Testis (tissue), 3 donors: ENCODE data around the gene PCBP3. TPM values are rescaled to one million over a fixed set of nuclear protein-coding genes. Genes with fewer than 3 reads are reported as not detected.

Experiments
- DNase-seq: peaks from one replicate; pipeline ENCODE4 v3.0.0-alpha.2; 2019
- H3K27ac ChIP-seq, 2 donors: fragments of 200-600 bp; sonication (generic); one replicate each; pipeline ENCODE4 v1.5.1; 2019
- H3K27me3 ChIP-seq: fragments of 200-600 bp; sonication (generic); one replicate; pipeline ENCODE4 v1.5.1; 2019
- H3K36me3 ChIP-seq: fragments of 200-600 bp; sonication (generic); one replicate; pipeline ENCODE4 v1.5.1; 2017; ENCODE audit warnings: low read depth; ENCODE audit errors: missing control alignments
- H3K4me1 ChIP-seq: fragments of 200-600 bp; sonication (generic); one replicate; pipeline ENCODE4 v1.5.1; 2019
- H3K4me3 ChIP-seq, 2 donors: fragments of 200-600 bp; sonication (generic); one replicate each; pipeline ENCODE4 v1.5.1; 2017 to 2019
- H3K9me3 ChIP-seq: fragments of 200-600 bp; sonication (generic); one replicate; pipeline ENCODE4 v1.5.1; 2017
- POLR2A ChIP-seq: fragments of 450-650 bp; IDR thresholded peaks from one replicate; pipeline ENCODE4 v1.6.1; 2017; ENCODE audit warnings: antibody characterized with exemption, mild to moderate bottlenecking, moderate library complexity
- WGBS, 2 donors: methylation state at CpG; one replicate each; pipeline ENCODE4 v1.1.5; 2018; 5-methylcytosine and 5-hydroxymethylcytosine counted together
- intact Hi-C: fragments of 100-400 bp; cut with DNase I; formaldehyde crosslinking; loops from one replicate; pipeline ENCODE4 v1.15.1; 2023; ENCODE audit warnings: low total_unique reads
- polyA plus RNA-seq: library from polyadenylated mRNA; stranded (reverse); fragments of 350-450 nt; fragmentation: Illumina TruSeq; extraction: RNeasy Lipid Tissue Mini Kit (QIAGEN cat#74804); gene quantifications from one replicate; pipeline ENCODE4 v1.2.3, GENCODE V29; 2014; ENCODE audit warnings: low read depth, low replicate concordance; ENCODE audit not compliant: insufficient read depth
- total RNA-seq, 2 donors: library from RNA; depleted of rRNA; stranded (reverse); fragments of >200 nt; gene quantifications; one replicate each; pipeline ENCODE4 v1.2.3, GENCODE V29; 2016
- TF ChIP-seq, protein P1 (sequence below), 3 experiments: fragments of 450-650 bp in 2 of 3; fragments of 200-600 bp in 1 of 3; sonication (generic) in 1 of 3; IDR thresholded peaks; one replicate each; pipeline ENCODE4 v1.5.1; 2016 to 2019; ENCODE audit warnings: antibody characterized with exemption in 3 of 3, mild to moderate bottlenecking in 2 of 3, moderate library complexity in 1 of 3

PCBP3 gene
- total and polyA plus RNA-seq, 3 donors from 2014 or later: 35.7 to 58.3 (median 38.0) TPM

GRCh38 chr21:45837936-45838335 is 194.4 kb downstream of the PCBP3 start:
- intact Hi-C loops: no loop called here
- no peak overlapping the region for H3K4me3 ChIP-seq
- no peak for DNase-seq
- H3K27me3 ChIP-seq: no peaks in the 10 kb centered on the region
- no peaks in the 10 kb centered on the region for H3K9me3 ChIP-seq
- WGBS, 2 donors: 86 to 93% methylated on average over 4 of the region's 4 CpGs
- no peak for TF ChIP-seq POLR2A
- no peaks in the 10 kb centered on the region for H3K36me3 ChIP-seq
- no peak overlapping the region for H3K27ac ChIP-seq
- no peaks in the 10 kb centered on the region for H3K4me1 ChIP-seq

DNA sequence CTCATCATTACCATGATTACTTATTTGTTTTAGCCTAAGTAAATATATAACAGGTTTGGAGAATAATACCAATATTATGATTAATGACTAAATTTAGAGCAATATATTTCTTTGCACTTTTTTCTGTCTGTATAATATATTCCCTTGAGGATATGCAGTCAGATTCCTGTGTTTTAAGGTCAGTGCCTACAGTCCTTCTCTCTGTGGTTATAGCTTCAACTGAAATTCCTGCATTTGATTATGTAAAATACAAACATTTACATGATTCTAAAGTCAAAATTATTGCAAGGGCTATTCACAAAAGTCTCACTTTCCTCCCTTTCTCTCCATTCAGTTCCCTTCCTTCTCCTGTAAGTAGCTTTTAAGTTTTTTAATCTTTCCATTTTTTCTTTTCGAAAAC is 195.1 kb downstream of the PCBP3 start:
- Histone ChIP-seq H3K9me3 (no peaks in the 10 kb centered on the region), H3K36me3 (no peaks in the 10 kb centered on the region), H3K27ac (no peak overlapping the region), H3K4me3 (no peak overlapping the region), H3K27me3 (no peaks in the 10 kb centered on the region), H3K4me1 (no peaks in the 10 kb centered on the region)
- no peak for DNase-seq
- no peak for TF ChIP-seq POLR2A
- TF ChIP-seq, protein P1, sequence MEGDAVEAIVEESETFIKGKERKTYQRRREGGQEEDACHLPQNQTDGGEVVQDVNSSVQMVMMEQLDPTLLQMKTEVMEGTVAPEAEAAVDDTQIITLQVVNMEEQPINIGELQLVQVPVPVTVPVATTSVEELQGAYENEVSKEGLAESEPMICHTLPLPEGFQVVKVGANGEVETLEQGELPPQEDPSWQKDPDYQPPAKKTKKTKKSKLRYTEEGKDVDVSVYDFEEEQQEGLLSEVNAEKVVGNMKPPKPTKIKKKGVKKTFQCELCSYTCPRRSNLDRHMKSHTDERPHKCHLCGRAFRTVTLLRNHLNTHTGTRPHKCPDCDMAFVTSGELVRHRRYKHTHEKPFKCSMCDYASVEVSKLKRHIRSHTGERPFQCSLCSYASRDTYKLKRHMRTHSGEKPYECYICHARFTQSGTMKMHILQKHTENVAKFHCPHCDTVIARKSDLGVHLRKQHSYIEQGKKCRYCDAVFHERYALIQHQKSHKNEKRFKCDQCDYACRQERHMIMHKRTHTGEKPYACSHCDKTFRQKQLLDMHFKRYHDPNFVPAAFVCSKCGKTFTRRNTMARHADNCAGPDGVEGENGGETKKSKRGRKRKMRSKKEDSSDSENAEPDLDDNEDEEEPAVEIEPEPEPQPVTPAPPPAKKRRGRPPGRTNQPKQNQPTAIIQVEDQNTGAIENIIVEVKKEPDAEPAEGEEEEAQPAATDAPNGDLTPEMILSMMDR (IDR thresholded peaks at IDR 0.05): no peak
- intact Hi-C loops: no loop called here
- 90 to 93% methylated on average over 1 of the region's 1 CpG for WGBS, 2 donors

GRCh38 chr21:45839274-45839673 is 195.7 kb downstream of the PCBP3 start:
- no peaks in the 10 kb centered on the region for H3K27me3 ChIP-seq
- H3K4me3 ChIP-seq: no peak overlapping the region
- intact Hi-C loops: no loop called here
- TF ChIP-seq, protein P1 (IDR thresholded peaks at IDR 0.05): no peak
- no peak for TF ChIP-seq POLR2A
- no peaks in the 10 kb centered on the region for H3K36me3 ChIP-seq
- WGBS, 2 donors: 89 to 98% methylated on average over 3 of the region's 3 CpGs
- H3K9me3 ChIP-seq: no peaks in the 10 kb centered on the region
- H3K27ac ChIP-seq: no peak overlapping the region
- H3K4me1 ChIP-seq: no peaks in the 10 kb centered on the region
- DNase-seq: no peak

DNA sequence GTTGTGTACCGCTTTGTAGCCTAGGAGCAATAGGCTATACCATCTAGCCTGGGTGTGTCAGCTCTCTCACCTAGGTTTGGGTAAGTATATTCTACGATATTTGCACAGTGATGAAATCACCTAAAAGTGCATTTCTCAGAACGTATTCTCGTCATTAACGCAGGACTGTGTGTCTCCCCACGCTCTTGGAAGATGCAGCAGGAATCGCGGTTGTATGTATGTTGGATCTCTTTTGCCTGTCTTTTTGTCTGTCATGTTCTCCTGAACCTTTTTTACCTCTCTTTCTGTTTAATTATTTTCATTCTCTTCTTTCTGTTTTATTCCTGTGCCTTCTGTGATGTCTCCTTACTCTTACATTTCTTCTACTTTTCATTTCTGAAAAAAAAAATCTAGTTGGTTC is 197.5 kb downstream of the PCBP3 start:
- H3K4me3 ChIP-seq: no peak overlapping the region
- intact Hi-C loops: no loop called here
- WGBS, 2 donors: 86 to 91% methylated on average over 8 of the region's 8 CpGs
- TF ChIP-seq, protein P1 (IDR thresholded peaks at IDR 0.05): no peak
- no peak for TF ChIP-seq POLR2A
- H3K27ac ChIP-seq: no peak overlapping the region
- no peak for DNase-seq
- no peaks in the 10 kb centered on the region for H3K9me3 ChIP-seq
- H3K27me3 ChIP-seq: no peaks in the 10 kb centered on the region
- H3K36me3 ChIP-seq: no peaks in the 10 kb centered on the region
- no peaks in the 10 kb centered on the region for H3K4me1 ChIP-seq

GRCh38 chr21:45843426-45843825 is 199.9 kb downstream of the PCBP3 start:
- Histone ChIP-seq H3K4me3 (no peak overlapping the region), H3K4me1 (no peaks in the 10 kb centered on the region), H3K27ac (no peak overlapping the region), H3K36me3 (no peaks in the 10 kb centered on the region), H3K27me3 (no peaks in the 10 kb centered on the region), H3K9me3 (no peaks in the 10 kb centered on the region)
- WGBS, 2 donors: 70 to 72% methylated on average over 2 of the region's 2 CpGs
- TF ChIP-seq, protein P1 (IDR thresholded peaks at IDR 0.05): no peak
- no peak for TF ChIP-seq POLR2A
- no peak for DNase-seq
- intact Hi-C loops: no loop called here
